Right lobe of liver (tissue), 6 donors: ENCODE measurements around the gene FOXK2. TPM values are rescaled to one million over a fixed set of nuclear protein-coding genes. Genes with fewer than 3 reads are reported as not detected.

Source experiments
- ATAC-seq, 4 donors: fragments of 200-7000 bp; cut with Tn5 transposase; one replicate each; pipeline ENCODE4 v1.9.1; 2020; ENCODE audit warnings: mild to moderate bottlenecking in 4 of 4, moderate library complexity in 4 of 4
- DNase-seq, 3 donors: peaks; one replicate each; pipeline ENCODE4 v3.0.0-alpha.2; 2020
- H3K27ac ChIP-seq, 3 donors: fragments of 200-600 bp; one replicate each; pipeline ENCODE4 v1.8.0; 2022
- H3K27me3 ChIP-seq, 2 donors: fragments of 200-600 bp; one replicate each; pipeline ENCODE4 v1.8.0; 2022
- H3K36me3 ChIP-seq, 4 donors: fragments of 200-600 bp; sonication (generic) in 1 of 4; one replicate each; pipeline versions ENCODE4 v1.5.1 to v1.8.0; 2017 to 2022; ENCODE audit warnings: control low read depth in 1 of 4
- H3K4me1 ChIP-seq, 4 donors: fragments of 200-600 bp; sonication (generic) in 1 of 4; one replicate each; pipeline versions ENCODE4 v1.5.1 to v1.8.0; 2017 to 2022; ENCODE audit warnings: control low read depth in 1 of 4
- H3K4me3 ChIP-seq, 3 donors: fragments of 200-600 bp; one replicate each; pipeline ENCODE4 v1.8.0; 2022
- H3K9me3 ChIP-seq, 4 donors: fragments of 200-600 bp; sonication (generic) in 1 of 4; one replicate each; pipeline versions ENCODE4 v1.5.1 to v1.8.0; 2017 to 2022; ENCODE audit warnings: control low read depth in 1 of 4
- CTCF ChIP-seq, 4 donors: fragments of 200-600 bp in 3 of 4; fragments of 450-650 bp in 1 of 4; IDR thresholded peaks; one replicate each; pipeline versions ENCODE4 v1.5.1 to v1.8.0; 2016 to 2022; ENCODE audit warnings: antibody characterized with exemption in 4 of 4, mild to moderate bottlenecking in 2 of 4
- POLR2A ChIP-seq: fragments of 450-650 bp; IDR thresholded peaks from one replicate; pipeline ENCODE4 v1.6.1; 2017; ENCODE audit warnings: antibody characterized with exemption, mild to moderate bottlenecking
- WGBS: methylation state at CpG from one replicate; pipeline ENCODE4 v1.1.6; 2018; ENCODE audit warnings: low coverage, low lambda C conversion rate; ENCODE audit not compliant: insufficient coverage; ENCODE audit errors: missing lambda C conversion rate; 5-methylcytosine and 5-hydroxymethylcytosine counted together
- intact Hi-C, 2 donors: fragments of 100-400 bp; cut with DNase I; formaldehyde crosslinking; loops; one replicate each; pipeline versions ENCODE4 v1.11.2 to v1.14.1; 2022
- total RNA-seq, 6 experiments: library from RNA; depleted of rRNA in 2 of 6; stranded (reverse); fragments of >200 nt in 2 of 6; fragmentation: NEBNext Ultra II Directional in 3 of 6; extraction: Animal tissue kit (Norgen Biotek cat#: 25700) in 3 of 6; gene quantifications; one replicate each; pipeline versions ENCODE4 v1.1.0 to v1.2.4, GENCODE V29; 2016 to 2023
- donor health status: DM: no; HTN: yes; CAD: no.
- donor health status: DM: no; HTN: no; CAD: no.
- donor health status: DM: no; HTN: no; CAD: no.
- donor health status: DM: no; HTN: yes; CAD: no.
- donor health status: DM: no; HTN: yes; CAD: no.

Gene FOXK2
- total RNA-seq, 6 experiments from 2014 or later = 14.1 to 20.5 (median 16.1) TPM

DNA sequence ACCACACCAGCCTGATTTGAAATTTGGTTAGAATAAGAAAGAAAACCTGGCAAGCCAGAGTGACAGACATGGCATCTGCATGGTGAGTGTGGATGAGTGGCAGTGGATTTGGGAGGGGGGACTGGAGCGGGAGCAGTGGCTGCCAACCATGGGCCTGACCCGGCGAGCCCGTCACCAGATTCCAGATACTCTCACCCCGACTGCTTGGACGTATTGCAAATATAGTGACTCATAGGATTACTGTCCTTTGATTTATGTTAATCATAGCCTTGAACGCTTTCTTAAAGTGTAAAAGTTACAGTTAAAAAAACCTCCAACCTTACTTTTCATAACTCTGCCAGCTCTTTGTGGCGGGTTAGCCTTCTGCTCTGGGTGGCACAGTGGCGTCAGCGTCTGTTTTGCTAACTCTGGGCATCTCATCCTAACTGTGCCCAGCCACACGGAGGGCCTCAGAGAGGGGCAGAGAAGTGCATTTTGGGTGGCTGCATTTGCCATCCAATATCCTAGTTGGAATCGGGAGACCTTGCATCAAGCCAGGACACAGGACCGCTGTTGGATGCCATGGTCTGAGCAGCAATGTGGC lies 26.8 kb upstream of the FOXK2 start:
- DNase-seq (no peak), ATAC-seq (no peak)
- Histone ChIP-seq H3K9me3 (no peaks in the 10 kb centered on the region), H3K27me3 (no peaks in the 10 kb centered on the region), H3K36me3 (peaks cover 0 to 3% (median 0%) of the 10 kb centered on the region in 4 donors), H3K4me3 (no peak overlapping the region), H3K4me1 (peaks cover 0 to 4% (median under 1%) of the 10 kb centered on the region in 4 donors), H3K27ac (no peak overlapping the region)
- 82% methylated on average over 12 of the region's 13 CpGs for WGBS
- intact Hi-C loops = no loop called here
- TF ChIP-seq POLR2A (no peak), CTCF (IDR thresholded peaks at IDR 0.05) (no peak)

DNA sequence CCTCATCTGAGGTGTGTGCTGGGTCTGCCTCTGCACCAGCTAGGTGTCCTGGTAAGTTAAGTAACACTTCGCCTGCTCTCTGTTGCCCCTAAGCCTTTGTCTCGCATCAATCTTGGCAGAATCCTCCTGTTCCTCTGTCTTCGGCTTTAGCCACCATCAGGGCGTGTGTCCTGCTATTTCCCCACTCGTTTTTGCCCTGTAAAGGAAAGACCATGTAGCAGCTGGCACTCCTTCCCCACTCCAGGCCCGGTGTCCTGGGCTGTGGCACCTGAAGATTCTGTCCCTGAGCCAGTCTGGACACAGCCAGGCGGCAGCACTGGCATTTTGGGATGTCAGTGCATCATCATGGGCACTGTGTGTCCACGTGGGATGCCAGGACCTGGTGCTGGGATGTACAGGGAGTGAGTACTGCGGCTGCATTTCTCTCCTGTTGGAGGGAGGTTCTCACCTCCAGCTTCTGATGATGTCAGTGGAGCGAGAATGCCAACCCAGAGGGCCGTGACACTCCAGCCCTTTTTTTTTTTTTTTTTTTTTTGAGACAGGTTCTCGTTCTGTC lies 26.2 kb upstream of the FOXK2 start:
- Histone ChIP-seq H3K4me3 (no peak overlapping the region), H3K36me3 (no peaks in the 10 kb centered on the region), H3K27ac (no peak overlapping the region), H3K4me1 (peaks cover 0 to 4% (median under 1%) of the 10 kb centered on the region in 4 donors), H3K27me3 (no peaks in the 10 kb centered on the region), H3K9me3 (no peaks in the 10 kb centered on the region)
- intact Hi-C loops = no loop called here
- 83% methylated on average over 4 of the region's 12 CpGs for WGBS
- DNase-seq (no peak), ATAC-seq (no peak)
- no peak for TF ChIP-seq POLR2A
- no peak for TF ChIP-seq CTCF (IDR thresholded peaks at IDR 0.05)

- Histone ChIP-seq H3K36me3 (no peaks in the 10 kb centered on the region), H3K4me3 (no peak overlapping the region), H3K27me3 (no peaks in the 10 kb centered on the region), H3K27ac (peak overlapping the region in 1 of 3 donors; percentile 43), H3K9me3 (no peaks in the 10 kb centered on the region), H3K4me1 (peaks cover 0 to 4% (median under 1%) of the 10 kb centered on the region in 4 donors)
- WGBS = 5% methylated on average over 11 of the region's 17 CpGs
- DNase-seq (peak; percentile 88 to 94 (median 91)), ATAC-seq (peak; percentile 82 to 85 (median 83))
- TF ChIP-seq CTCF (IDR thresholded peaks at IDR 0.05) (peak; percentile 76 to 97 (median 88)), POLR2A (no peak)
- intact Hi-C loops = no loop called here
Measured at GRCh38 chr17:82494236-82495055, 25.1 kb upstream of the FOXK2 start.

DNA sequence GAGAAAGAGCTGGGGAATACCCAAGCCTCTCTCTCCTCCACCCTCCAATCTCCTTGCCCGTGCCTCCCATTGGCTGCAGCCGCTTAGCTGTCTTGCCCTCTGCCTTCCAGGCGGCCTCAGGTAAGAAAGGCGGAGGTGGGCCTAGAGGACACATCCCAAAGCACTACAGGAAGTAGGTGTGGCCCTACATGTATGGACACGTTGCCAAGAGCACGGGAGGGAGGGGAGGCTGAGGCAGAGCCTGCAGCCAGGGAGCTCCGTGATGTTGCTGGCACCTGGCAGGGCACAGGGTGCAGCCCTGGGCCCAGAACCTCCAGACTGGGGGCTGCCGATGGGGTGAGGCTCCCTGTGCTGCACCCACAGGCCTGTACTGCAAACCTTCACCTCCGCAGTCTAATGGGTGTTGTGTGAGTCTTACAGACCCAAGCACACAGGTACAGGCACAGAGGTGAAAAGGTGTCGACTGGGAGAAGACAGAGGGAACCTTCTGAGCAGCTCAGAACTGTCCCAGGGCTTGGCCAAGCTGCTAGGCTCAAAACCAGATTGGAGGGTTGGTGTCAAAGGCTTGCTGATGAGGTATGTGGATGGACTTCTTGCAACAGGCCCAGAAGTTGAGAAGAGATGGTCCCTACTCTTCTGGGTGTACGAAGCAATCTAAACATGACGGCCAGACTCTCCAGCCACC lies 23.5 kb upstream of the FOXK2 start:
- TF ChIP-seq POLR2A = no peak
- TF ChIP-seq CTCF (IDR thresholded peaks at IDR 0.05) = no peak
- Histone ChIP-seq H3K4me3 (no peak overlapping the region), H3K9me3 (no peaks in the 10 kb centered on the region), H3K4me1 (peaks cover 0 to 4% (median under 1%) of the 10 kb centered on the region in 4 donors), H3K36me3 (no peaks in the 10 kb centered on the region), H3K27ac (no peak overlapping the region), H3K27me3 (no peaks in the 10 kb centered on the region)
- intact Hi-C loops = no loop called here
- 87% methylated on average over 6 of the region's 12 CpGs for WGBS
- ATAC-seq = no peak
- no peak for DNase-seq
